Ectodermal cell (in vitro differentiated cells): Measurements from ENCODE around the gene HELZ2.

Experiments used
- H3K27ac ChIP-seq: 2 replicates; pipeline ENCODE4 v1.7.0; 2013; ENCODE audit warnings: mild to moderate bottlenecking, low read depth, low read length; ENCODE audit not compliant: insufficient read depth, poor library complexity, severe bottlenecking
- H3K27me3 ChIP-seq: 2 replicates; pipeline ENCODE4 v1.7.0; 2013; ENCODE audit warnings: mild to moderate bottlenecking, low read length; ENCODE audit not compliant: insufficient read depth, control insufficient read depth, poor library complexity, severe bottlenecking
- H3K36me3 ChIP-seq: one replicate; pipeline ENCODE4 v1.7.0; 2013; ENCODE audit warnings: low read length; ENCODE audit not compliant: control insufficient read depth, insufficient read depth
- H3K4me1 ChIP-seq: one replicate; pipeline ENCODE4 v1.7.0; 2013; ENCODE audit warnings: low read length; ENCODE audit not compliant: control insufficient read depth, insufficient read depth
- H3K4me3 ChIP-seq: 2 replicates; pipeline ENCODE4 v1.7.0; 2013; ENCODE audit warnings: low read depth, low read length, control low read depth; ENCODE audit not compliant: insufficient read depth
- H3K9me3 ChIP-seq: 2 replicates; pipeline ENCODE4 v1.7.0; 2013; ENCODE audit warnings: mild to moderate bottlenecking, low read length, moderate library complexity; ENCODE audit not compliant: control insufficient read depth
- WGBS, 2 experiments: methylation state at CpG; one replicate each; pipeline ENCODE4 v1.1.7; 2013; ENCODE audit warnings: missing lambda C conversion rate in 2 of 2; 5-methylcytosine and 5-hydroxymethylcytosine counted together

Gene HELZ2

DNA sequence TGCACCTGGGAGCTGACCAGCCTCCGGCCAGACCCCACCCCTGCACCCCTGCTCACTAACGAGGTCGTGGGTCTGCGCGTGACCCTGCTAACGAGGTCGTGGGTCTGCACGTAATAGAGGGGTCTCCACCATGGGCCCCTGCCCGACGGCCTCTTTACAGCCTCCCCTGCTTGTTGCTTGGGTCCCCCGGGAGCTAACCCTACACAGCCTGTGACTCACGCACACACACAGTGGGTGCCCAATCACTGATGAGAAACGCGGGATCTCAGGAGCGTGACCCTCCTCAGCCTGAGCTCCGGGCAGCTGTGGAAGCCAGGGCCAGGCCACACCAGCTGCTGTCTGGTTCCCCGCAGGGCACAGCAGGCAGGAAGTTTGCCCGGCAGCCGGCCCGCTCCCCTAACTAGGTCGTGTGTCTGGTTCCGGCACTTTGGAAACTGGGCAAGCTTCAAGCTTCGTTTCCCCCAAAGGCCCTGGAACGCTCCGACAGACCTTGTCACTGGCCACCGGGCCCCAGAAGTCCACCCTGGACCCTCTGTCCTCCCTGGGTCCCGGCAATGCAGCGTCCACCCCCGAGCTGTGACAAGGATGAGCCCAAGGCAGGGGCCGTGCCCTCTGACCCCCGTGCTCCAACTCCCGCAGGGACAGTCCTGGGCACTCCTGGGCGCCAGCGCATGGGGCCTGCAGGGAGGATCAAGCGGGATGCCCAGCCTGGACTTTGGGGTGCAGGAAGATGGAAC lies 37.6 kb downstream of the HELZ2 start:
- H3K9me3 ChIP-seq: no peaks in the 10 kb centered on the region
- no peak overlapping the region for H3K27ac ChIP-seq
- no peaks in the 10 kb centered on the region for H3K36me3 ChIP-seq
- no peaks in the 10 kb centered on the region for H3K27me3 ChIP-seq
- WGBS, 2 experiments: 88 to 89% methylated on average over 35 of the region's 35 CpGs
- no peak overlapping the region for H3K4me3 ChIP-seq
- no peaks in the 10 kb centered on the region for H3K4me1 ChIP-seq

DNA sequence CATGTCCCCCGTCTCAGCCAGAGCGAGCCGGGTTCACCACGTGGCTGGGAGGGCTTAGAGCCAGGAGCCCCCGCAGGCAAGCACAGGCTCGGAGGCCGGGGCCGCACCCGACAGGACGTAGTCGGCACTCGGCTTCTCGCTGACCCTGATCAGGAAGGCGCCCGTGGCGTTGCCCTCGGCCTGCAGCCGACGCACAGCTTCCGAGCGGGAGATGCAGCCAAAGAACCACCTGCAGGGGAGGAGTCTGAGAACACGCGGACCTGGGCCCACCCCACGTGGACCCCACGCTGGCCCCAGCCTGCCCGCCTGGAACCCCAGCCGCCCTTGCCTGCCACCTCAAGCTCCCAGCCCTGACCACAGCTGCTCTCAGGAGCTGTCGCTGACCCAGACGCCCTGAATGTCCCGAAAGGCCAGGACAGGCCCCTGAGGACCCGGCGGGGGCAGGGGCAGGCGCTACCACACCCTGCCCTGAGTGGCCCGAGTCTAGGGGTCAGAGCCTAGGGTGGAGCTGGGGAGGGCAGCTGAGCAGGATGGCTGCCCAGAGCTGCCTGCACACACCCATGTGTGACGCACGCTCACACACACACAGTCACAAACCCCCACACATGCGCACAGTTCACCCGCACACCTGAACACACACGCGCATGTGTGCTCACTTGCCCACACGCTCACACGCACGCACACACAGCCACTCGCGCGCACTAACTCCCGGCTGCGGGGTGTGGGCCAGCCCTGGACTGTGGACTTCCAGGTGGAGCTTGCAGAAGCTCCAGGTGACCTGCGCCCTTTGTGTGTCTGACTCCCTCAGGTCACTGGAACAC lies 39.0 kb downstream of the HELZ2 start:
- Histone ChIP-seq H3K9me3 (no peaks in the 10 kb centered on the region), H3K27me3 (no peaks in the 10 kb centered on the region), H3K4me1 (no peaks in the 10 kb centered on the region), H3K4me3 (no peak overlapping the region), H3K36me3 (no peaks in the 10 kb centered on the region), H3K27ac (no peak overlapping the region)
- 87 to 88% methylated on average over 49 of the region's 49 CpGs for WGBS, 2 experiments

DNA sequence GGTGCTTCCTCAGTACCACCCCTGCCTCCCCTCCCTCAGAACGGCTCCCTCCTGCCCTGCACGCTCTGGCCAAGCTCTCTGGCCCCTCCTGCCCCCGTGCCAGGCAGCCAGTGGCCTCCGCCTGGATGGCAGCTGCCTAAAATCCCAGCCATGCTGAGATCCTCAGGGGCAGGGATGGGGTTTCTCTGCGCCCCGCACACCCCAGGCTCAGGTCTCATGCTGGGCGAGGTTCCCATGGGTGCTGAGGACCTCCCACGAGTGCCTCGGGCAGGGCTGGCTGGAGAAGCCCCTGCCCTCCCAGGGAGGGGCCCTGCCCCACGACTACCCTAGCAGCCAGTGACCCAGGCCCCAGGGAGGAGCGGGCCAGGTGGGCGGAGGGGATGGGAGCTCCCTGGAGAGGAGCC lies 39.6 kb downstream of the HELZ2 start:
- Histone ChIP-seq H3K9me3 (no peaks in the 10 kb centered on the region), H3K4me3 (no peak overlapping the region), H3K27ac (no peak overlapping the region), H3K4me1 (no peaks in the 10 kb centered on the region), H3K36me3 (no peaks in the 10 kb centered on the region), H3K27me3 (no peaks in the 10 kb centered on the region)
- 89 to 90% methylated on average over 12 of the region's 12 CpGs for WGBS, 2 experiments

DNA sequence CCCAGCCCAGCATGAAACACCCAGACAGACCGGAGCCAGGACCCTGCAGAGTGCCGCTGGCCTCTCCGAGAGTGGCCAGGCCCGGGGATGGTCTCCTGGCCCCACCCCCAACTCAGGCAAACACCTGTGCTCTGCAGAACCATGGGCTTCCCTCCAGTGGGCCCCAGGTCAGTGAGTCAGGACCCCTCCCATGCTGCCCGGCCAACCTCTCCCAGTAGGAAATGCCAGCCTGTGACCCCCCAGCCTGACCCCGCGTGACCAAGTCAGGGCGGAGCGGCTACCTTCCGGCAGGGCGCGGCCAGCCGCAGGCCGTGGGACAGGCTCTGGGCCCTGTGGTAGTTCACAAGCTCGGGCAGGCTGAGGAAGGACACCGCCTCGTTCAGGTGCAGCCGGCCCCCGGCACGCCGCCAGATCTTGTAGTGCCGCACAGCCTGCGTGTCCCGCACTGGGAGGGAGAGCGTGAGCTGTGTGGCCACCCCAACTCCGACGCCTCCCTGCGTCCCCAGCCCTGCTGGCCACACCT lies 40.1 kb downstream of the HELZ2 start:
- Histone ChIP-seq H3K4me1 (no peaks in the 10 kb centered on the region), H3K4me3 (no peak overlapping the region), H3K36me3 (no peaks in the 10 kb centered on the region), H3K27me3 (no peaks in the 10 kb centered on the region), H3K27ac (no peak overlapping the region), H3K9me3 (no peaks in the 10 kb centered on the region)
- 92% methylated on average over 28 of the region's 28 CpGs for WGBS, 2 experiments

DNA sequence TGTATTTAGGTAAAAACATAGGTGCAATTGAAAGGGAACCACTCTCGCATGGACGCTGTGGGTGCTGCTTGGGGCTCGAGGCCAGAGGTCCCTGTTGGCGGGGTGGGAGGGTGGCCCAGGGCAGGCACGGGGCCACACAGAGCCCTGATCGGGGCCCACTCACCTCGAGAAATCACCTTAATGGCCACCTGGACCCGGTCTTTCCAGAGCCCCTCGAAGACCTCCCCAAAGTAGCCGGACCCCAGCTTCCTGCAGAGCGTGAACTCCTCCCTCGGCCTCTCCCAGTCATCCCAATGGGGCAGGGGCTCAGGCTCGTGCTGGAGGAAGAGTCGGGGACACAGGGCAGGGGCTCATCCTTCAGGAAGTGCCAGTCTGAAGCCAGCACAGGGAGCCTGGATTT lies 40.7 kb downstream of the HELZ2 start:
- no peaks in the 10 kb centered on the region for H3K36me3 ChIP-seq
- H3K4me3 ChIP-seq: no peak overlapping the region
- H3K27ac ChIP-seq: no peak overlapping the region
- WGBS, 2 experiments: 92 to 93% methylated on average over 14 of the region's 14 CpGs
- H3K27me3 ChIP-seq: no peaks in the 10 kb centered on the region
- no peaks in the 10 kb centered on the region for H3K4me1 ChIP-seq
- no peaks in the 10 kb centered on the region for H3K9me3 ChIP-seq

DNA sequence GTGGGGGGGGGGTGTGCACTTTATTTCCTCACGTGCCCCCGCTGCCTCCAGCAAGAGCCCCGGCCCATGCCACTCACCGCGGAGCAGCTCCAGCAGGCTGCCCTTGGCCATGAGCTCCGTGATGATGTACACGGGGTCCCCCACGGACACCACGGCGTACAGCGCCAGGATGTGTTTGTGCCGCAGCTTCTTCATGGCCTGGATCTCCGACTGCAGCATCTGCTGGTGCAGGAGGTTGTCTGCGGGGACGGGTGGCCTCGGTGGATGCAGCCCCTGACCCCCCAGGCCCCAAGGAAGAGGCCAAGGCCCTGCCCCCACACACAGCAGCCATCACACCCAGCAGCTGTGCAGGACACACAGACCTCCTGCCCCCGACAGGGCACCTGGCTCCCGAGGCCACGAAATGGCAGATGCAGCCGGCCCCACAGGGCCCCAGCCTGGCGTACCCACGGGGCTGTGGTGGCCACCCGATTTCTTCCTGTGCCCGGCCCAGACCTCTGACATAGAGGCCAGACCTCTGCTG lies 41.5 kb downstream of the HELZ2 start:
- no peaks in the 10 kb centered on the region for H3K36me3 ChIP-seq
- H3K9me3 ChIP-seq: no peaks in the 10 kb centered on the region
- H3K4me1 ChIP-seq: no peaks in the 10 kb centered on the region
- no peak overlapping the region for H3K4me3 ChIP-seq
- H3K27ac ChIP-seq: no peak overlapping the region
- H3K27me3 ChIP-seq: no peaks in the 10 kb centered on the region
- 94 to 95% methylated on average over 24 of the region's 24 CpGs for WGBS, 2 experiments

DNA sequence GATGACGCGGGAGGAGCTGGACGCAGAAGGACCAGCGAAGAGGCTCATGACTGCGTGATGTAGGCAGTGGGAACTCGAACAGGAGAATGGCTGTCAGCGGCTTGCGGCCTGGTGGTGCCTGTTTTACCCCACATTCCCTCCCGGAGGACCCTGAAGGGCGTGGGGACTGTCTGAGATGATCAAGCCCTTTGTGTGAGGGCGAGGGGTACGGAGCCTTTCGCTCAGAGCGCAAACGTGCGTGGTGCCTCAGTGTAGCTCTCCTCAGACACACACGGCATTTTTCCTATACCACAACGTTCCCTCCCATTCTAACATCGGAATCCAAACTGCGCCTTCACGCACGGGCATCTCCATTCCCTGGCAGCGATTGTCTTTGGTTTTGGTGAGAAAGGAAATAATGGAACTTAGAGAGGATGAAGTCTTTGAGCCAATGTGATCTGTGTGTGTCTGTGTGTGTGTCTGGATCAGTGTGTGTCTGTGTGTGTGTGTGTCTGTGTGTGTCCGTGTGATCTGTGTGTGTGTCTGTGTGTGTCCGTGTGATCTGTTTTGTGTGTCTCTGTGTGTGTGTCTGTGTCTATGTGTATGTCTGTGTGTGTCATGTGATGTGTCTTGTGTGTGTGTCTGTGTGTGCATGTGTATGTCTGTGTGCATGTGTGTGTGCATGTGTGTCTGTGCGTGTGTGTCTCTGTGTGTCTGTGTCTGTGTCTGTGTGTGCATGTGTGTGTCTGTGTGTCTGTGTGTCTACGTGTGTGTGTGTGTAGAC lies 42.2 kb downstream of the HELZ2 start:
- no peaks in the 10 kb centered on the region for H3K9me3 ChIP-seq
- H3K27ac ChIP-seq: no peak overlapping the region
- no peaks in the 10 kb centered on the region for H3K27me3 ChIP-seq
- no peaks in the 10 kb centered on the region for H3K36me3 ChIP-seq
- H3K4me3 ChIP-seq: no peak overlapping the region
- WGBS, 2 experiments: 92 to 94% methylated on average over 27 of the region's 27 CpGs
- H3K4me1 ChIP-seq: no peaks in the 10 kb centered on the region

DNA sequence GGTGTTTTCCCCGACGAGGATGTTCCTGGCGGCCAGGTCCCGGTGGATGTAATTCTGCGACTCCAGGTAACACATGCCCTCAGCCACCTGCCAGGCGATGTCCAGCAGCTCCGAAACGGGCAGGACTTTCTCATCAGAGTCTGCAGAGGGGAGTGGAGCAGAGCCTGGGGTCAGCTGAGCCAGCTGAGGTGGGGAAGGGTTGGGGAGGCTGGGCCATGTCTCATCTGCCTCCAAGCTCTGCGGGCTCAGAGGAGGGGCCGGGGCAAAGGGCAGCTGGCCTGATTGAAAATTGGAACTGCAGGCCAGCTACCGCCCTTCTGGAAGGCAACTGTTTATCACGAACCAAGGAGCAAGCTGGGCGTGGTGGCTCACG lies 43.3 kb downstream of the HELZ2 start:
- 93 to 94% methylated on average over 14 of the region's 14 CpGs for WGBS, 2 experiments
- Histone ChIP-seq H3K4me3 (no peak overlapping the region), H3K27me3 (no peaks in the 10 kb centered on the region), H3K9me3 (no peaks in the 10 kb centered on the region), H3K27ac (no peak overlapping the region), H3K4me1 (no peaks in the 10 kb centered on the region), H3K36me3 (no peaks in the 10 kb centered on the region)

DNA sequence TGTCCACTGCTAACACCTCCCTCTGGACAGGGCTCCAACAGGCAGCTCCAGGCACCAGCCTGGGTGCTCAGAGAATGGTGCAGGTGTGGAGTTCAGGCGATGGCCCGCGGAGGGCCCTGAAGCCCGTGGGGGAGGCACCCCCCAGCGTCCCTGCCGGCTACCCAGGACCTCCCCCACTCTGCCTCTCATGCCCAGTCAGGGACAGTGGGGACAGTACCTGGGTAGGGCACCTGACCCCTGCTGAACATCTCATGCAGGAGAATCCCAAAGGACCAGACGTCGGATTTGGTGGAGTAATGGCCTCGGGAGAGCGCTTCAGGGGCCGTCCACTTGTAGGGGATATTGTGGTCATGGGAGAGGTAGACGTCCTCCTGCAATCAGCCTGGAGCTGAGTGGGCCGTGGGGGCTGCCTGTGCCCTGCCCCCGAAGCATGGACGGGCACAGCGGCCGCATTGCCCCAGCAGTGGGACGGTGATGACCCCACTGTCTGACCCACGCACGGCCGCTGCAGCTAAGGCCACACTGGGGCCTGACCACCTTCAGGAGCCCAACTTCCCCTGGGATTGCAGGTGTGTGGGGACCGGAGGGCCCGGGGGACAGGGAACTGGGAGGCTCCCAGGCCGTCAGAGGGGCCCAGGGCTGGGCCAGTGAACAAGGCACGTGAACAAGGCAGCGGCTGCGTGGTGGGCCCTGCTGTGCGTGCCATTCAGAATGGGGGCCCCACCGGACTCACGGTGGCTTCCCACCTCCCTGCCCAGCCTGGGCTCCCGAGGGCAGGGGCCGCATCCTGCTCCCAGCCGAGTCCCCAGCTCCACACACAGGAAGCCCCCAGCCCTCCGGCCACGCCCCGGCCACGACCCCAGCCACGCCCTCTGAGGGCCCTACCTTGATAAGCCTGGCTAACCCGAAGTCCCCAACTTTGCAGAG lies 43.9 kb downstream of the HELZ2 start:
- Histone ChIP-seq H3K27ac (no peak overlapping the region), H3K36me3 (no peaks in the 10 kb centered on the region)
- WGBS, 2 experiments: 92 to 93% methylated on average over 39 of the region's 39 CpGs

More for the DNA sequence above, 43.9 kb downstream of the HELZ2 start:
- no peaks in the 10 kb centered on the region for H3K4me1 ChIP-seq
- no peak overlapping the region for H3K4me3 ChIP-seq
- H3K9me3 ChIP-seq: no peaks in the 10 kb centered on the region
- no peaks in the 10 kb centered on the region for H3K27me3 ChIP-seq
